Measurements from ENCODE around the gene MCCC1. TPM values are rescaled to one million over a fixed set of nuclear protein-coding genes. Genes with fewer than 3 reads are reported as not detected.
A peak's percentile ranks its signal among the peaks of the same experiment; 100 is the strongest.

MCCC1 gene
- total RNA-seq, 1 experiment from 2014 or later = 12.6 TPM

DNA sequence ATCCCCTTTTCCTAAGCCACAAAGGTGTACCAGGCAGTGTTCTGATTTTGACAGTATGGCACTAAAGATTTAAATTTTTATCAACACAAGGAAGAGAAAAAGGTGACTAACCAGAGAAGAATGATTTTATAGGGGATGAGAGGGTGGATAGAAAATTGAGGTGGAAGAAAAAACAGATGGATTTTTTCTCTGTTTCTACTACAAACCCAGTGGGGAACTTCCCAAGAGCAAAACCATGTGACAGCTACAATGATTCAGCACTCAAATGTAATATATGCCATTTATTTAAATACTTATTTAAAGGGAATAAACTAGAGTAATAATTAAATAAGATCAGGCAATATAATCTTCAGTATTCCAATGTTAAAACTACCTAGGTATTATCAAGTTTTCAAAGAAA, 130.0 kb downstream of the MCCC1 start:
- Histone ChIP-seq H3K27me3 (ENCODE audit: insufficient read depth, low read length) (no peaks in the 10 kb centered on the region), H3K9me3 (ENCODE audit: control insufficient read depth in 1 of 2, insufficient read depth in 1 of 2, low read depth in 1 of 2, low read length in 2 of 2) (no peaks in the 10 kb centered on the region), H3K9ac (ENCODE audit: low read length) (no peak overlapping the region), H3K4me1 (ENCODE audit: control insufficient read depth in 1 of 2, insufficient read depth in 2 of 2, low read length in 2 of 2) (peaks cover 2 to 18% of the 10 kb centered on the region in 2 experiments; a peak in 2 of 4 replicates), H3K79me2 (ENCODE audit: insufficient read depth, low read length) (peaks cover 88% of the 10 kb centered on the region), H4K20me1 (ENCODE audit: insufficient read depth) (no peaks in the 10 kb centered on the region), H3K4me3 (replicated peaks in 1 of 2; ENCODE audit: low read depth in 1 of 2, low read length in 2 of 2) (no peak overlapping the region), H3K27ac (ENCODE audit: low read depth, low read length) (no peak overlapping the region), H3K9me2 (ENCODE audit: insufficient read depth) (no peaks in the 10 kb centered on the region), H3K36me3 (ENCODE audit: control insufficient read depth in 1 of 2, insufficient read depth in 2 of 2, low read length in 2 of 2) (no peaks in the 10 kb centered on the region), H2AFZ (ENCODE audit: low read depth, low read length, poor library complexity, severe bottlenecking) (no peak overlapping the region), H3K4me2 (ENCODE audit: low read length) (peak overlapping the region; percentile 2; the same call in 1 of the 2 replicates)
- ChIA-PET CTCF (no interaction called here), POLR2A (no interaction called here), RAD21 (ENCODE audit: low non-redundant PET in 1 of 2, low total read pairs in 2 of 2, uncharacterized antibody in 2 of 2, unreplicated experiment in 2 of 2) (no interaction called here)
- TF ChIP-seq SP1 (IDR thresholded peaks at IDR 0.05; ENCODE audit: low read depth) = no peak
- TF ChIP-seq, protein P1, sequence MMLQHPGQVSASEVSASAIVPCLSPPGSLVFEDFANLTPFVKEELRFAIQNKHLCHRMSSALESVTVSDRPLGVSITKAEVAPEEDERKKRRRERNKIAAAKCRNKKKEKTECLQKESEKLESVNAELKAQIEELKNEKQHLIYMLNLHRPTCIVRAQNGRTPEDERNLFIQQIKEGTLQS (IDR thresholded peaks at IDR 0.05) = no peak
- TF ChIP-seq POLR2AphosphoS5 (IDR thresholded peaks at IDR 0.05; ENCODE audit: low read depth, low read length) = no peak
- no peak for TF ChIP-seq EZH2 (IDR thresholded peaks at IDR 0.05)
- TF ChIP-seq ZFX (IDR thresholded peaks at IDR 0.05) = no peak
- no peak for TF ChIP-seq YY1 (IDR thresholded peaks at IDR 0.05; ENCODE audit: extremely low read depth, insufficient replicate concordance, low read depth, low read length)
- TF ChIP-seq SRF (IDR thresholded peaks at IDR 0.05; ENCODE audit: low read depth) = no peak
- no peak for TF ChIP-seq SIN3A (IDR thresholded peaks at IDR 0.05; ENCODE audit: low read depth)
- no peak for TF ChIP-seq RAD21 (IDR thresholded peaks at IDR 0.05; ENCODE audit: low read depth)
- no peak for TF ChIP-seq EGR1 (IDR thresholded peaks at IDR 0.05; ENCODE audit: low read depth)
- TF ChIP-seq FOSL1 (IDR thresholded peaks at IDR 0.05; ENCODE audit: low read depth) = no peak
- TF ChIP-seq TCF7L2 (IDR thresholded peaks at IDR 0.05; ENCODE audit: borderline replicate concordance, extremely low read depth, insufficient read depth, insufficient read length) = no peak
- TF ChIP-seq ELF1 (IDR thresholded peaks at IDR 0.05; ENCODE audit: borderline replicate concordance, low read depth) = no peak
- no peak for DNase-seq (ENCODE audit: low read depth, low spot score)
- intact Hi-C loops (cut with micrococcal nuclease) = no loop called here
- no TSS peak for BruUV-seq (replicated peaks)
- no peak for ATAC-seq
